GF-D8 (cell line): ENCODE data around the gene SIPA1.
A peak's percentile ranks its signal among the peaks of the same experiment; 100 is the strongest.

ENCODE experiments used
- DNase-seq: peaks from one replicate; lab custom pipeline; 2025; lab: John Stamatoyannopoulos, UW

The SIPA1 gene

GRCh38 chr11:65607614-65608426, 30.1 kb upstream of the SIPA1 start:
- DNase-seq = no peak

GRCh38 chr11:65609229-65609628, 28.7 kb upstream of the SIPA1 start:
- DNase-seq = no peak

GRCh38 chr11:65609665-65610064, 28.2 kb upstream of the SIPA1 start:
- DNase-seq = no peak

- DNase-seq = no peak
These were observed 27.5 kb upstream of the SIPA1 start for GRCh38 chr11:65610404-65610803.

GRCh38 chr11:65611028-65611757, 26.7 kb upstream of the SIPA1 start:
- peak; percentile 34 for DNase-seq

- no peak for DNase-seq
These were observed 25.9 kb upstream of the SIPA1 start for GRCh38 chr11:65611758-65612603.

- DNase-seq = no peak
These were observed 25.2 kb upstream of the SIPA1 start for GRCh38 chr11:65612691-65613090.

GRCh38 chr11:65613091-65613928, 24.6 kb upstream of the SIPA1 start:
- no peak for DNase-seq

- DNase-seq = peak; percentile 100
These were observed 22.5 kb upstream of the SIPA1 start, which contains the start of gene PCNX3 for GRCh38 chr11:65615229-65615949. TSS of gene PCNX3 (plus strand) at chr11:65615776. CDS start at chr11:65616312, 536 bp downstream.

- DNase-seq = no peak
These were observed 21.8 kb upstream of the SIPA1 start for GRCh38 chr11:65615950-65616574.

- no peak for DNase-seq
These were observed 21.3 kb upstream of the SIPA1 start for GRCh38 chr11:65616575-65617001.

GRCh38 chr11:65617136-65617850, 20.6 kb upstream of the SIPA1 start:
- no peak for DNase-seq

- no peak for DNase-seq
These were observed 19.7 kb upstream of the SIPA1 start for GRCh38 chr11:65617990-65618751.

GRCh38 chr11:65618763-65619162, 19.1 kb upstream of the SIPA1 start:
- no peak for DNase-seq

GRCh38 chr11:65619281-65619928, 18.5 kb upstream of the SIPA1 start:
- DNase-seq = no peak

GRCh38 chr11:65620666-65621065, 17.2 kb upstream of the SIPA1 start:
- no peak for DNase-seq

- no peak for DNase-seq
These were observed 16.4 kb upstream of the SIPA1 start for GRCh38 chr11:65621460-65621859.

GRCh38 chr11:65622011-65622410, 15.9 kb upstream of the SIPA1 start:
- no peak for DNase-seq
